Measurements from ENCODE around the gene ENTPD8.

GRCh38 chr9:137435980-137436760 is 5.0 kb downstream of the ENTPD8 start:
- no peak for TF ChIP-seq CTCF (IDR thresholded peaks at IDR 0.05)
- no peak for TF ChIP-seq EP300 (IDR thresholded peaks at IDR 0.05)
